GM21786 (cell line): ENCODE results near the gene CORO2B.

ENCODE experiments used
- ATAC-seq: cut with Tn5 transposase; IDR thresholded peaks from one replicate; pipeline ENCODE4 v1.9.1; 2021; ENCODE audit not compliant: unreplicated experiment

The CORO2B gene

DNA sequence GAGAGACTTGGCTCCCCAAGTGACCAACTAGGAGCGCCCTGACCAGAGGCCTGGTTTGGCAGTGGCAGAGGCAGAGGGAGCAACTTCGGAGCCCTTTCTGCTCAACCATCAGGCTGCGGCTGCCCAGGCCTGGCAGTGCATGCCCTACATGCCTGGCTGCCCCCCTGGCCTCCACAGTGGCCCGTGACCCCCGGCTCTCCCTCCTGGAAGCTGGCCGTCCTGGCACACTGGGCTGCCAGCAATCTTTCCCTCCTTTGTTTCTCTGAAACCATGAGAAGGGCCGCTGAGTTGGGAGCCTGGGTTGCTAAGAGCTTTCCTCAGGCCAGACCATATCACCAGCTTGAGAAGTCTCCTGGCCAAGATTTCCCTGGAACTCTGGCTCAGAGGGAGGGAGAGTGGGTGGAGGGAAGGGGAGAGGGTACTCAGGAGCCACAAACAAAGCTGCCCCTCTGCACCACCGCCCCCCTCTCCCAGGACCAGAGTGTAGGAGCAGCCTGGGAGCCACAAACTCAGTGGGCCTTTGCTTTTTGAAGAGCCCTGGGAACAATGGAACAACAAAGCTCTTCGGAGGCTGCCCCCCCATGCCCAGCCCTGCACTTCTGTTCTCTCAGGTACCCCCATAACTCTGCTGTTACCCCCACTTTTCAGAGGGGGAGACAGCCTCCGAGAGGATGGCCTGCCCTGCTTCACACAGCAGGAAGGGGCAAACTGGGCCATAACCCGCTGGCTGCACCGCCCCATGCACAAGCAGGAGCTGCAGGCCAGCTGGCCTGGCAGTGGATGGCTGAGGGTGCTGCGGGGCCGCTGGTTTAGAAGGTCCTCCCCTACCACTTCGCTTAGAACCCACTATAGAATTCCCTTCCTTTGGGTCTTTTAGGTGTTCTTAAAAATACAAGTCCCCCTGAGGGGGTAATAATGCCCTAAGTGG lies 11.3 kb downstream of the CORO2B start:
- no peak for ATAC-seq

- ATAC-seq: no peak
Observed at GRCh38 chr15:68590721-68591389, 12.1 kb downstream of the CORO2B start.

DNA sequence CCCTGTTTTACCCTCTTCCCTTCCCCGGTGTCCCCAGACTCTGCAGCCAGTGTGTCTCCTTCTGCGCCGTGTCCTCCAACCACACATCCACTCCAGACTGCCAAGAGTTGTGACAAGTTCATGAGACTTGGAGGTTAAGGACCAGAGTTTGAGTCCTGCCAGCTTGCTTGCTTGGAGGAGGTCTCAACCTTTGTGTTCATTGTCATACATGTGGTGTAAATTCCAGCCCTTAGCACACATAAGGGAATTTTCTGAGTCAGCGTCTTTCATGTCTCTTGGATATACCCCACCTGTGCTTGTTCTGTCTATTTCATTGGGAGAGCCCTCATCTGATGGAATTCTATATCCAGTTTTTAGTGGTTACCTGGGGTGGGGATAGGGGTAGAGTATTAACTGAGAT lies 13.3 kb downstream of the CORO2B start:
- ATAC-seq: no peak

DNA sequence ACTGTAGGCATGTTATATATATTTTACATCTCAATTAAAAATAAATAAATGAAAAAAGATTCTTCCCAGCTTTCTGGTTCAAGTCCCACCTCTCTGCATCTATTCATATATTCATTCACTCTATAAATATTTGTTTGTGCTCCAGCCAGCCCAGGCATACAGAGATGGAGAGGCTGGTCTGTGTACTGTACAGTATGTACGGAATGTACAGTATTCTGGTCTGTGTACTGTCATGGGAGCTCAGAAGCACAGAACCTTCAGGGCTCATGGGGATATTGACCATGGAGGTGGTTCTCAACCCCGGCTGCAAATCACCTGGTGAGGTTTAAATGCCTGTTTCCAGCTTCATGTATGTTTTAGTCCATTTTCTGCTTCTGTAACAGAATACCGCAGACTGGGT lies 13.8 kb downstream of the CORO2B start:
- ATAC-seq: no peak

DNA sequence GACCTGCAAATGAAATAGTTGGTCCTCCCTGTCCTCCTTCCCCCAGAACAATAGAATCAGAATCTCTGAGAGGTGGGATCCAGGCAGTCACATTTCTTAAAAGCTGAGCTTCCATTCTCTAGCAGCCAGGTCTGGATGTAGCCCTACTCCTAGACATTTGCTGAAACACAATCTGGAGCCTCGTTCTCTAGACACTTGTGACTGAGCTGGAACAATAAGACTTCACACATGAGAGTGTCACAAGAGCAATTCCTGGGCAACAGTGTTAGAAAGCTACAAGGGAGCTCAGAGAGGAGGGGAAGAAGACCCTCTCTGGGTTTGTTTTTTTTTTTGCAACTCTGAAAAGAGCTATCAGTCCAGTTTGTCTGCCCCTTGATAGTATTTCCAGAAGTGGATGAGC lies 14.5 kb downstream of the CORO2B start:
- ATAC-seq: no peak

DNA sequence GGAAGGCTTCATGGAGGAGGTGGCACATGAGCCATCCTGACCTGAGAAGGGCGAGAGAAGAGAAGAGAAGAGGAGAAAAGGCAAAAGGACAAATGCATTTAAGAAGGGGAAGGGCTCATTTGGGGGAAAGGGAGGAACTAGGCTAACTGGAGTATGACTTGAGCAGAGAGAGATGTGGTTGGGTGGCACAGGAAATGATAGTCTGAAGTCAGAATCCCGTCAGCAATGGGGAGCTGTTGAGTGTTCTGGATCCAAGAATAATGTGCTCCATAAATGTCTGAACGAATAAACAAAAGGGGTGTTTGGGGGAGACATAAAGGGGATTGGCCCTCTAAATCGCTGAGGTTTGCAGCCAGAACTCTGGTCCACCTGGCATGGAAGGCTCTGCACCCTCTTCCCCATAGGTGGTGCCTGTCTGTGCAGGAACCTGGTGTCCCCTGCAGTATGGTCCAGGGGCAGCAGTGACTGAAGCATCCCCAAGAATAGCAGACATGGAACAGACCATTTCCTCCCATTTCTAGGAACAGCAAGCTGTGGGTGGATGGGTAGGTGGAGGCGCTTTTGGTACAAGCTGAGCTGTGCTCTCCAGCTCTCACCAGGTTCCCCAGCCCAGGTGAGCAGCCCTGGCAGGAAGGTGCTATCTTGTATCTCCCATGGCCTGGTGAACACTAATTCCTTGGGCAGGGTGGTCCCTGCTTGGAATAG lies 15.2 kb downstream of the CORO2B start:
- no peak for ATAC-seq

DNA sequence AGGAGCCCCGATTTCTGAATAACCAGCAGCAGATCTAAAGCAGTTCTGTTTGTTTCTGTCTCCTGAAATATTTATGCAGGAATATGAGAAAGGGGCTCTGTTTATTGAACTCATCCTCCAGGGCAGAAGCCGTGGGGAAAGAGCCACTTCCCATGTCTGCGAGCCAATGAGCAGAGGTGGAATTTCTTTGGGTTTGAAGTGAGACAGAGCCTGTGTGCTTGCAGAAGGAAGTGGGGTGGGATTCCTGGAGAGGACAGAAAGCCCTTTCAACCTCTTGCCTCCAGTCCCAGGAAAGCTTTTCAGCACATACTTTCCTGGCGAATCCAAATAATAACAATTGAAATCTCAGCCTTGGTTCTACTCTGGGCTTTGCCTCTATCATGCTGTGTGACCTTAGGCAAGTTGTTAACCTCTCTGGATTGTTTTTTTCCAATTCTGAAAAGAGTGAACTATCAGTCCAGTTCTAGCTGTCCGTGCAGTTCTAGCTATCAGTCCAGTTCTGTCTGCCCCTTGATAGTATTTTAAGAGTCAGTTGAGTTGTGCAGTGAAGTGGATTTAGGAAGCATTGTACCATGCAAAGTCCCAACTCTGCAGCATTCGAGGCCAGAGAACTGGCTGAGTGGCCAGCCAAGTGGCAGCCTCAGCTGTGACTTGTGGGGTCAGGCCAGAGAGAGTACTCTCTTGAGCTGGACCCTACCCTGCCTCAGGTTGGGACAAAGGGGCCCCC lies 15.9 kb downstream of the CORO2B start:
- ATAC-seq: no peak

DNA sequence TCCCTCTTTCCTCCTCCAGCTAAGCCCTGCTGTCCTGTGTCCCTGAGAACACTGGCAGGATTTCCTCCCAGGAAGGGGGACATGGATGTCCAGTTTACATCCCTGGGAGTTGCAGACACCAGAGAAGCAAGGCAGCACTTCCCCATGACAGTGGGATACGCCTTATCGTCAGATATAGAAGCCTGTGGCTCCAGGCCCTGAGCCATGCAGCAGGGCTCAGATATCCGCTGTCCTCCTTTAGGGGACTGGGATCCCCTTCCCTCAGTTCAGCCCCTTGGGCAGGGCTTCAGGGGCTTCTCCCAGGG lies 16.4 kb downstream of the CORO2B start:
- no peak for ATAC-seq

DNA sequence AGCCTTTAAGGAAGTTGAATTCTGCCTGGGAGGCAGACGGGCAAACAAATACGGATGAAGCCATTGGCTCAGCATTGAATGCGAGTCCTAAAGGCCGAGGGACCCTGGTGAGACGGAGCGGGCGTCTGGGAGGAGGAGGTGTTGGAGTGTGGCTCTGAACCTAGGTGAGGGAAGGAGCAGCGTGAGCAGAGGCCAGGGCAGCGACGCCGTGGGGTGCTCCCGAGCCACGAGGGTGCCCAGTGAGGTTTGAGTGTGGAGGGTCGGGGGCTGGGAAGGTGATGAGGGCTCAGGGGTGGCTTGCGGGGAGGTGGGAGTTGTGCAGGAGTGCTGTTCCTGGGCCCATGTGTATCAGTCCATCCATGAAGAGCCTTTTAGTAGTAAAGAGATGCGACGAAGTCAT lies 17.0 kb downstream of the CORO2B start:
- ATAC-seq: no peak

- no peak for ATAC-seq
Observed at GRCh38 chr15:68596691-68597090, 17.9 kb downstream of the CORO2B start.

DNA sequence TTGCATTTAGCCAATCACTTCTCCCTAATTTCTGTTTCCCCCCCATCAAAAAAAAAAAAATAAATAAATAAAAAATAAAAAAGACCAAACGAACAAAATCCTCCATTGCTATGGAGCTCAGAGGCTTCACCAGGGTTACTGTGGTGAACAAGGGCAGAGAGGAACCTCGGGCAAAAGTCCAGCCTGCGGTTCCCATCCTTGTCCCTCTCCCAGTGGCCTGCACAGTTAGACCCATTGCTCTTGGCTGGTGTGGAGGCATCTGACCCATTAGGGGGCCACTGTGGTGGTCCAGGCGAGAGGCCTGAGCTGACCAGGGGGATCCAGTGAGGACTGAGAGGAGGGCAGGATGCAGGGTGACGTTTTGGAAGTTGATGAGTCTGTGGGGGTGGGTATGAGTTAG lies 18.8 kb downstream of the CORO2B start:
- no peak for ATAC-seq

- no peak for ATAC-seq
Observed at GRCh38 chr15:68598171-68599152, 19.7 kb downstream of the CORO2B start.

DNA sequence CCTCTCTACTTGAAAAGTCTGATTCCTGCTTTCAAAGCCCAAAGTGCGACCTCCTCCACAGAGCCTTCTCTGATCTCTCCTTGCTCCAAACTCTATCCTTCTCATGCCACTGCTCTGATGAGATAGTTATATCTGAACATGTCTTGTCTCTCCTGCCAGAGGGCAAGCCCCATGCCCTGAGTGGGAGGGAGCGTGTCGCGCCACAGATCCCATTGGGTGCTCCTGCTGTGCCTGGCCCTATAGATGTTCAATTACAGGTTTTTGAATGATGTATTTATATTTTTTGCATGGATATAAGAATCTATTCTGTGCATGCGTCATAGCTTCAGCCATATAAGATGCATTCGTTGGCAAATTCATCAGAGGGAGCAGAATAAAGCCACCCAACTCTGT lies 20.4 kb downstream of the CORO2B start:
- no peak for ATAC-seq

- no peak for ATAC-seq
Observed at GRCh38 chr15:68599560-68600071, 20.8 kb downstream of the CORO2B start.

- no peak for ATAC-seq
Observed at GRCh38 chr15:68601206-68602197, 22.7 kb downstream of the CORO2B start.

- no peak for ATAC-seq
Observed at GRCh38 chr15:68602459-68603215, 23.8 kb downstream of the CORO2B start.

DNA sequence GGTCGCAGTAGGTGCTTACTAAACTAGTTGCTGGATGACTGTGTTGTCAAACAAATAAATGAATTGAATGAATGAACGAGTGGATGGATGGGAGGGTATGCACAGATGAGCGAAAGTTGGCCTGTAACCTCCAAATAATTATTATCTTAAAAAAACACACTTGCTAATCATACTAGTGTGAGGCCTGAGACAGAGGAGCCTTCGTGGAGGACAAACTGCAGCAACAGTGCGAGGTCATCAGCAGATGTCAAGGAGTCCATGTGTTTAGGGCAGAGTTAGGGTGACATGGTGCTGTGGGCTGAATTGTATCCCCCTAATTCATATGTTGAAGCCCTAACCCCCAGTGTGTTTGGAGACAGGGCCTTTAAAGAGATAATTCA lies 24.4 kb downstream of the CORO2B start:
- ATAC-seq: no peak

GRCh38 chr15:68603951-68604350 lies 25.2 kb downstream of the CORO2B start:
- no peak for ATAC-seq
